Activated CD8-positive, alpha-beta memory T cell treated with anti-CD3 and anti-CD28 coated beads for 1 hour (primary cell): ENCODE results near the gene COL4A2.

Experiments used
- DNase-seq, 2 donors: peaks; one replicate each; pipeline ENCODE4 v3.0.0-alpha.2; 2020; ENCODE audit warnings: low read depth in 1 of 2; ENCODE audit errors: extremely low read depth in 1 of 2

Gene COL4A2

DNA sequence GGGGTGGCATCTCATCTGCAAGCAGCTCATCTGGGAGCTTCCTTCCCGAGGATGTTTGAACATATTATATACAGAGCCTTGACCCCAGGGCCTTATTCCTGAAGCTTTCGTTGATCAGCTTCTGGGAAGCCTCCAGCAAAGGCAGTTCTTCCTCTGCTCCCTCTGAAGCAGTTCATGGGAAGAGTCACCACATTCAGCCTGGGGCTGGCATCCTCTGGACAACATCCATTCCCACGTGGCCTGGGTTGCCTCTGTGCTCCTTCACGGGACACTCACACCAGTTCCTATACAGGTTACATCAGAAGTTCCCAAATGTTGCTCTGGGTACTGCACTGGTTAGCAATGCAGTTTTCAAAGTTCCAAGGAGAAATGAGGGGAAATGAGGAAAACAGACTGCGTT, 29.6 kb downstream of the COL4A2 start:
- DNase-seq = no peak

DNA sequence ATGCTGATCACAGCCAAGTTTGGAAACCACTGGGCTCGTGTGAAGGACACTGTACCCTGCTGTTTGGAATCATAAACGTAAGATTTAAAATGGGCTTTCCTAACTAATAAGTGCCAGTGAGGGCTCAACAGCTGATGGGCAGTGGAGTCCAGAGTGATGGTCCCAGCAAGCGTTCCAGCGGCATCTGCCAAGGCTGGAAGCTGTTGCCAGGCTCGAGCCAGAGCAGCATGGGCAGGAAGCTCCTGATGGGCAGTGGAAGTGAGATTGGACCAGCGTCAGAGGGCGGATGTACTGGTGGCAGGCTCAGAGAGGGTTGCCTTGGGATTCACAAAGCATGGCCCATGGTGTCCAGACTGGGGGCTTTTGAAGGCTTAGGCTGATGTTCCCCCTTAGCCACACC, 30.2 kb downstream of the COL4A2 start:
- no peak for DNase-seq

DNA sequence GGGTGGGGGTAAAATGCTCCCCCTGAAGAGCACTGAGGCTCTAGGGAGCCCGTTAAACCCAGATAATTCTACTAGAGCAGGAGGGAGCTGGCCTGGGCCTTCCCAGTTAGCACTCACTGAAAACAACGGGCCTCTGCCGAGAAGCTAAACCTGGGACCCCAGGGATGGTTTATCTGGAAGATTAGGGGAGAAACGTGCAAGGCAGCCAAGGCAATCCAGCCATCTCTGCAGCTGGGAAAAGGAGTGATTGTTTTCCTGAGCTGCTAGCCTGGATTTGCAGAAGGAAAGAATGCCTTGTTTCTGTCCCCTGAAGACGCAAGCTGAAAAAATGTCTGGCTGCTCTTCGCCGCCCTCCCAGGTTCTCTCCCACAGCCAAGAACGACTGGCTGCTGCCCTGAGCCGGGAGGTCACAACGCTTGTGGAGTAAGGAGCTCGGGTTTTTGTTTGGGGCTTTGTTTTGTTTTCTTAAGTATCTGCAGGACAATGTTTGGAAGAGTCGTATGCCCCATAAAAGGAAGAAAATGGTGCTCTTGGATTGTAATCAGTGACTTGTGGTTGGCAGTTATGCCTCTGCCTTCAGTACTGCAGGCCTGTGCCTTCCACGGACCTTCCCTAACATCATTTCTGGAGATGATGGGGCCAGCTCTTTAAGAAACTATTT, 31.5 kb downstream of the COL4A2 start:
- no peak for DNase-seq

DNA sequence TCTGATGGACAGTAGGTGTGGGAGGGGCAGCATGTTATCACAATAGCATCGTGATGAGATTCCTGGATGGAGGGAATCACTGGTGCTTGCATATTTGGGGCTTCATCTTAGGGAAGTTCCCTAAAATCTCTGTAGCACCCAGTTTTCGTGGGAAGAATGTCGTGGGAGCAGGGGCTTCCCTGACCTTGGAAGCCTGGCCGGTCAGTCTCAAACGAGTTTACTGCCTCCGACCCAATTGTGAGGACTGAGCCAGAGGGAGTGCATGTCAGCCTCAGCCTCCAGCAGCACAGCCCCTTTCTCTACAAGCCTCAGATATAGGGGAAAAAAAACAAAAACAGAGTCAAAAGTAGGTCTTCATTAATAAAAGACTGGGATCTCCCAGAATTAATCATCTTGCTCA, 32.2 kb downstream of the COL4A2 start:
- DNase-seq = no peak

DNA sequence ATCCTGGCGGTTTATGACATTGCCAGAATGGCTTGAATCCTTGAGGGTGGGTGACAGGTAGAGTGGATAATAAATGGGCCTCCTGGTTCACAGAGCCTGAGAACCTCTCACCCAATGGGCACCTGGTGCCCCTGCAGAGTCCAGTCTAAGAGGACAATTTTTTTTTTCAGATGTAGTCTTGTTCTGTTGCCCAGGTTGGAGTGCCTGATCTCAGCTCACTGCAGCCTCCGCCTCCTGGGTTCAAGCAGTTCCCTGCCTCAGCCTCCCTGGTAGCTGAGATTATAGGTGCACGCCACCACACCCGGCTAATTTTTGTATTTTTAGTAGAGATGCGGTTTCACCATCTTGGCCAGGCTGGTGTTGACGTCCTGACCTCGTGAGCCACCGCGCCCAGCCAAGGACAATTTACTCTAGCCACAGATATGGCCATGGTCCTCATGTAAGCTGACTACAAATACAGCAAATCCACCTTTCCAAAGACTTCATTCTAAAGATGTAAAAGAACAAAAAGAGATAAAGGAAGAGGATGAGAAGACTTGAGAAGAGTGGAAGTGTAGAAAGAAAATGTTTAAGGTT, 33.0 kb downstream of the COL4A2 start:
- DNase-seq = no peak

GRCh38 chr13:110340812-110341444, 33.8 kb downstream of the COL4A2 start:
- DNase-seq = peak; percentile 8 to 26

DNA sequence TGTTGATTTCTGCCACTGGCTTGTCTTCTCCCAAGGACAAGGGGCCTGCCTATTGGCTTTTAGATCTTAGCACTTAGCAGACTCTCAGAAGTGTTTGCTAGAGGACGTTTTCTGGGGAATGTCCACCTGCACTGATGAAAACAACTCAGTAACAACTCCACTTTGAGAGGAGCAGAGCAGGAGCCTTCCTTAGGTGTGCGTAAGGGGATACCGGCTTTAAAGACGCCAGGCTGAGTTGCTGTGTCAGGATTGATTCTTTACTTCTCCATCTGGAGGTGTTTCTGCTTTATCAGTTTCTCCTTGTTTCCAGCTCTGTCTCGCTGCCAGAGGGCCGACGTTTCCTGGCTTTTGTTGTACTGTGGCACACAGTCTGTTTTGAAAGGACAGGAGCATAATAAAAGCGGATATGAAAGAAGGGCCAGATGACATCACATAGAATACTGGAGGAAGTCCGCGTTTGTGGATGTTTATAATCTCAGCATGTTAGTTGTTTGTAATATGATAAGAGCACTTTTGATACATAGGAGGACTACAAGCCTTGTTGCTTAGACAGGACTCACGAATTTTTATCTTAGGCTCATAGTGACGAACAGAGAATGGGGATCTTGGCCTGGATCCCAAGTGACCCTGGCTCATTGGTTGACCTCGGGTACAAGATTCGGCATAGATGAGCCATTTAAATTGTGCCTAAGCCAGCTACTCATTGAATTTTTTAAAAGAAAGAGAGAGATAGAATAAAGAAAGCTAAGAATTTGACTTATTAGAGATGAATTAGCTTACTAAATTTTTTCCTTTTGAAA, 34.6 kb downstream of the COL4A2 start:
- no peak for DNase-seq

- no peak for DNase-seq
Measured at GRCh38 chr13:110342474-110342873, 35.4 kb downstream of the COL4A2 start.

- DNase-seq = no peak
Measured at GRCh38 chr13:110343241-110343865, 36.3 kb downstream of the COL4A2 start.

GRCh38 chr13:110344320-110344719, 37.2 kb downstream of the COL4A2 start:
- DNase-seq = no peak

GRCh38 chr13:110345266-110345665, 38.2 kb downstream of the COL4A2 start:
- DNase-seq = no peak

GRCh38 chr13:110345701-110346100, 38.6 kb downstream of the COL4A2 start:
- no peak for DNase-seq

DNA sequence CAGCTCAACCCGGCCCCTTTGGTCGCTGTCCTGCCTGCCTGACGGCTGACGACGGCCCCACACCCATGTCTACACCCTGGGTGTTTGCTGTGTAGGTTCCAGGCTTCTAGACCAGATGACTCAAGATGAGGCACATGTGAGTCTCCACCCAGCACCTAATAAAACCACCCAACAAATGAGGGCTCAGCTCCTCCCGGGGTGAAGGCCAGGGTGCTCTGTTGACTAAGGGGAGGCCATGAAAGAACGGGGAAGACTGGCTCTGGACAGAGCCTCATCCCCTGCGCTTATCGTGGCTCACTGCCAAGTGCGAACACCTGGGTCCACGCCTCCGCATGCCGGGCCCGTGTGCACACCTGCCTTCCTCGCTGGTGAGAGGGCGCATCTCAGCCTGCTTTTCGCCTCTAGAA, 39.6 kb downstream of the COL4A2 start:
- DNase-seq = no peak

DNA sequence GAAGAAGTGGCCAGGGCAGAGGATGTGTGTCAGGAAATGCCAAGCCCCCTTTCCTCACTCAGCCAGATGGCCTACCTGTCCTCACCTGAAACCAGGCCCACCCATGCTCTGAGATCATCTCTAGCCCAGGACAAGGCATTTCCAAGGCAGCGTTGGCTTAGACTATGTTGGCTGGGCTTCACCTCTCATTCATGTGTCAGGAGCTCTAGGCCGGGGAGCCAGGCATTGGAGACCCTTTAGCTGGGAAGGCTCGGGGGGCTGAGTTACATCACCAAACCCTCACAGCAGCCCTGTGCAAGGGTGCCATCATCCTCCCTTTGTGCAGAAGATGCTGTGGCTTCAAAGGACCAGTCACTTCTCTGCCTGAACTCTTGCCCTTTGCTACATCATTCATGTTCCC, 40.0 kb downstream of the COL4A2 start:
- DNase-seq = no peak

GRCh38 chr13:110347535-110348308, 40.6 kb downstream of the COL4A2 start:
- DNase-seq = no peak

DNA sequence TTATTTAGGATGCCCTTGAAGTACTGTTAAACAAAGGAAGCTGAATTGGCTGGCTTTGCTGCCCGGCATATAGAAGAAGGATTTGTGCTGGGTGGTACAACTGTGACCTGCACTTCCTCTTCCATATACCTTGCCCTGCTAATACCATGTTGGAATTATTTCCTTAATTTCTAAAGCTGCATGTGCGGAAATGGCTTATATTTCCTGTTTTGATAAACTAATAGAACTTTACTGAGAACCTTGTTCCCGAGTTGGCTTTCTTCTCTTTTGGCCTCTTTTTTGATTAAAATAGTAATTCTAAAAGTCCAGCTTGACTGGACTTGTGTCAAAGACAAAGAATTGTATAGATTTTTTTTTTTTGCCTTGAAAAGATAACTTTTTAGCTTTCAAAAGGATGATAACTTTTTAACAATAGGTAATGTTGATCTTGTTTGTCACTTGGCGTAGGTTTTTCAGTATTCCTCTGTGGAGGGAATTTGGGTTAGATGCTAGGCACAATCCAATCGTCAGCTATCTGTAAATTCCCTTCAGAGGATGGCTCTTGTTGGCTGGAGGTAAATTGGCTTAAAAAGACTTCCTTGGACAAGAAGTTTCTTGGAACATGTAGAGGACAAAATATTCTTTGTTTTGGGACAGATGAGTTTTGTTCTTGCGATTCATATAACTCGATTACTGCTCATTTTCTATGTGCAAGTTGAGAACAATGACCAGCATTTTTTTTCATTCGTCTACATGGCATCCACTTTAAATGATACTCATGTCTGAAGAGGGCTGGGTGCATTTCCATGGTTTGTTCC, 41.4 kb downstream of the COL4A2 start:
- no peak for DNase-seq

GRCh38 chr13:110349239-110349638, 42.2 kb downstream of the COL4A2 start:
- DNase-seq = no peak

DNA sequence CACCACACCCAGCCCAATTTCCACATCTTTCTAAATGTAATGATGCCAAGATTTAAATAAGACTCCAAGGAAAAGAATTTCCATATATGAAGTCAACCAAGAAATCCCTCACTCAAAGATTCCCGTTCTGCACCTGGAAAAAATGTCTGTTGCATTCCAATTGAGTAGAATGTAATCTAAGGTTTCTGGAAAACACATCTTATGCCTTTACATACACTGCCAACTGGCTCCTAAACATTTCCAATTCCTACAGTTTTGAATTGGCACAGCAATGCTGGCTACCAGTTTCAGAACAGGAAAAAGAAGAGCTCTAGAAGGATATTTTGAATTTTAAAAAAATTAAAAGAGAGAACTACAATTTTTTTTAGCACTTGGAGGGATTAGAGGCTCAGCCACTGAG, 43.0 kb downstream of the COL4A2 start:
- DNase-seq = no peak

GRCh38 chr13:110350509-110350908, 43.4 kb downstream of the COL4A2 start:
- no peak for DNase-seq
